Tibial artery (tissue), 4 donors: ENCODE measurements around the gene VPS18.

Source experiments
- DNase-seq, 2 donors: peaks; one replicate each; pipeline ENCODE4 v3.0.0-alpha.2; 2019
- H3K27ac ChIP-seq, 2 donors: fragments of 200-600 bp; sonication (generic) in 1 of 2; 1 replicate in 1 of 2; 2 replicates in 1 of 2; pipeline ENCODE4 v1.5.1; 2018 to 2019; ENCODE audit warnings: mild to moderate bottlenecking in 1 of 2
- H3K27me3 ChIP-seq, 2 donors: fragments of 200-600 bp; sonication (generic) in 1 of 2; one replicate each; pipeline versions ENCODE4 v1.5.1 to v1.6.0; 2016 to 2019
- H3K36me3 ChIP-seq, 3 donors: fragments of 200-600 bp; sonication (generic) in 2 of 3; one replicate each; pipeline ENCODE4 v1.5.1; 2016 to 2019; ENCODE audit warnings: mild to moderate bottlenecking in 2 of 3
- H3K4me1 ChIP-seq, 4 donors: fragments of 200-600 bp; sonication (generic) in 2 of 4; 1 replicate in 3 of 4; 2 replicates in 1 of 4; pipeline ENCODE4 v1.5.1; 2016 to 2019
- H3K4me3 ChIP-seq, 2 donors: fragments of 200-600 bp; sonication (generic) in 1 of 2; 1 replicate in 1 of 2; 2 replicates in 1 of 2; pipeline ENCODE4 v1.5.1; 2018 to 2019; ENCODE audit warnings: mild to moderate bottlenecking in 2 of 2
- H3K9me3 ChIP-seq, 3 donors: fragments of 200-600 bp; sonication (generic) in 1 of 3; one replicate each; pipeline ENCODE4 v1.5.1; 2016 to 2019
- intact Hi-C: fragments of 100-400 bp; cut with DNase I; formaldehyde crosslinking; loops from one replicate; pipeline ENCODE4 v1.15.0; 2023; ENCODE audit warnings: low total_unique reads
- TF ChIP-seq, protein P1 (sequence below), 2 experiments: fragments of 200-600 bp in 1 of 2; fragments of 450-650 bp in 1 of 2; IDR thresholded peaks; one replicate each; pipeline ENCODE4 v1.5.1; 2017 to 2019; ENCODE audit warnings: antibody characterized with exemption in 2 of 2, mild to moderate bottlenecking in 1 of 2, moderate library complexity in 1 of 2

The VPS18 gene

DNA sequence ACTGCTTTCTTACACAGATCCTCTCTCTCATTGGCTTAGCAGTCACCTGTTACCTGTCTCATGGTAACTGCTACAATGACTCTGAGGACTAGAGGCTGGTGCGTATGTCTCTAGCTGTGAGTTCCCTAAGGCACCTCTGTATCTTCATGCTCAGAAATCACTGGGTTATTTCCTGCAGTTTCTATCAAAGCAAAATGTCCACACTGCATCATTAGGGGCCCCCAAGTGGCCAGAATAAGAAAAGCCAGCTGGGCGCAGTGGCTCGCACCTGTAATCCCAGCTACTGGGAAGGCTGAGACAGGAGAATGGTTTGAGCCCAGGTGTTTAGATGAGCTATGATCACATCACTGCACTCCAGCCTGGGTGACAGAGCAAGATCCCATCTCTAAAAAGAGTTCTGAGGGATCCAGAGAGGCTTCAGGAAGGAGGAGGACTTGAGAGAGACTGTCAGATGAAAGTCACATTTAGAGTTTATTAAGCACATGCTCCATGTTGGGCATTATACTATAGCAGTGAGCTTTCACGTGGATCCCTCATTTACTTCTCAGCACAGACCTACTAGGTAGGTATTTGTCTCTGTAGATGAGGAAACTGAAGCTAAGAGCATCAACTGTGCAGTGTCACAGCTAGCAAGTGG is 2.3 kb upstream of the VPS18 start:
- Histone ChIP-seq H3K27ac (no peak overlapping the region), H3K27me3 (no peaks in the 10 kb centered on the region), H3K4me3 (no peak overlapping the region), H3K36me3 (peaks cover 0 to 12% (median 6%) of the 10 kb centered on the region in 3 donors), H3K4me1 (peaks cover 0 to 30% (median 18%) of the 10 kb centered on the region in 4 donors), H3K9me3 (no peaks in the 10 kb centered on the region)
- intact Hi-C loops = loop anchor here (1.0 to 5.0 kb wide), 2 partner anchors 32 to 125 kb away; partner anchors contain the start of gene C15orf62
- no peak for DNase-seq
- TF ChIP-seq, protein P1, sequence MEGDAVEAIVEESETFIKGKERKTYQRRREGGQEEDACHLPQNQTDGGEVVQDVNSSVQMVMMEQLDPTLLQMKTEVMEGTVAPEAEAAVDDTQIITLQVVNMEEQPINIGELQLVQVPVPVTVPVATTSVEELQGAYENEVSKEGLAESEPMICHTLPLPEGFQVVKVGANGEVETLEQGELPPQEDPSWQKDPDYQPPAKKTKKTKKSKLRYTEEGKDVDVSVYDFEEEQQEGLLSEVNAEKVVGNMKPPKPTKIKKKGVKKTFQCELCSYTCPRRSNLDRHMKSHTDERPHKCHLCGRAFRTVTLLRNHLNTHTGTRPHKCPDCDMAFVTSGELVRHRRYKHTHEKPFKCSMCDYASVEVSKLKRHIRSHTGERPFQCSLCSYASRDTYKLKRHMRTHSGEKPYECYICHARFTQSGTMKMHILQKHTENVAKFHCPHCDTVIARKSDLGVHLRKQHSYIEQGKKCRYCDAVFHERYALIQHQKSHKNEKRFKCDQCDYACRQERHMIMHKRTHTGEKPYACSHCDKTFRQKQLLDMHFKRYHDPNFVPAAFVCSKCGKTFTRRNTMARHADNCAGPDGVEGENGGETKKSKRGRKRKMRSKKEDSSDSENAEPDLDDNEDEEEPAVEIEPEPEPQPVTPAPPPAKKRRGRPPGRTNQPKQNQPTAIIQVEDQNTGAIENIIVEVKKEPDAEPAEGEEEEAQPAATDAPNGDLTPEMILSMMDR (IDR thresholded peaks at IDR 0.05) = peak; percentile 44 to 51

DNA sequence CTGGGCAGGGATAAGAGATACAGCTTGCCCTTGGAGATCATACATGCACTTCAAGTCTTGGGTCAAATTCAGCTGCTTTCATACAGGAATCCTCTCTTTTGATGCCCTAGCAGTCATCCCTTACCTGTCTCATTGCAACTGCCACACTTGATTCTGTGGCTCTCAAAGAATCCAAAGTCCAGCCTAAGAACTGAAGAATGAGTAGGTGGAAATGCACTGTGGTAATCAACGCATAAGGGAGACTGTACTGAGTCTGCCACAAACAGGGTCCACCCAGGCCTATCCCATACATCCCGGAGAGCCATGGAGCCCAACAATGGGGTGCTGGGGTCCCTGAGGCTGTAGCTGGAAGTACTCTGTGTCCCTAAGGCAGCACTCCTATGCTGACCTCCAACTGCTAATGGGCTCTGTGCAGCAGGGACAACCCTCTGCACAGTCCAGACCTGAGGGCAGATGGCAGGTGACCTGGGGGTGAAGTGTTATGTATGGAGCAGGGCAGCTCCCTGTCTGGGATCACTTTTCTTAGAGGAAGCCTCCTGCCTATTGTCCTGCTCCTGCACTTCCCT is 1.7 kb upstream of the VPS18 start:
- Histone ChIP-seq H3K9me3 (no peaks in the 10 kb centered on the region), H3K27me3 (no peaks in the 10 kb centered on the region), H3K36me3 (peaks cover 0 to 17% (median 6%) of the 10 kb centered on the region in 3 donors), H3K27ac (no peak overlapping the region), H3K4me3 (no peak overlapping the region), H3K4me1 (peaks cover 0 to 30% (median 18%) of the 10 kb centered on the region in 4 donors)
- TF ChIP-seq, protein P1 (IDR thresholded peaks at IDR 0.05) = no peak
- intact Hi-C loops = loop anchor here (1.0 to 5.0 kb wide), 2 partner anchors 32 to 125 kb away; partner anchors contain the start of gene C15orf62
- DNase-seq = no peak

DNA sequence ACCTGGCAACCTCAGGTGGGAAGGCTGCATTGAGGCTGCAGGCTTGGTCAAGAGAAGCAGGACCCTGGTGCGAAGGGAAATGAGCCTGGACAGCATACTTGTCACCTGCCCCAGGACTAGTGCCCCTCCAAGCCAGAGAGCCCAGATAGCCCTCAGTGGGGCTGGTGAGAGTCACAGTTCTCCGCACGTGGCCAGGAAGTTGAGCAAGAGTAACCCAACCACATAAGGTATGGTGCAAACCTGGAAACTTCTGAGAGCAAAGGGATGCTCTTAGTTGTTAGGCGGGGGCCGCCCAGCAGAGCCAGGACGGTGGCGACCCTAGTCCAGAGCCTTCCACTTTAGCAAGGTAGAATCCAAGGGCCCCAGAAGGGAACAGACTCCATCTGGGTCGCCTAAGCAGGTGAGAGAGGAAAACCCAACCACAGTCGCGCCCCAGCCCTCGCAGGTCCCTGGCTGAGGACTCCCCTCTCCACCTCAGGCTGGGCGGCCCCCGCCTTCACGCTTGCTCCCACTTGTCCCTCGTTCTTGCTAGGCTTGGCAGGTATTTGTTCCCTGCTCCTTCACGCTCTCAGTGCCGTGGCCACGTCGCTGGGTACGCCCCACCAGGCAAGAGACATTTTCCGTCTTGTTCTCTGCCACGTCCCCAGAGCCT is 1.1 kb upstream of the VPS18 start:
- Histone ChIP-seq H3K27me3 (no peaks in the 10 kb centered on the region), H3K9me3 (no peaks in the 10 kb centered on the region), H3K27ac (peak overlapping the region; percentile 87 to 92), H3K4me3 (peak overlapping the region; percentile 74 to 80), H3K4me1 (peaks cover 0 to 30% (median 18%) of the 10 kb centered on the region in 4 donors), H3K36me3 (peaks cover 0 to 23% (median 6%) of the 10 kb centered on the region in 3 donors)
- intact Hi-C loops = loop anchor here (5.0 kb wide), 1 partner anchor 126 kb away; the partner anchor contains the start of gene C15orf62
- DNase-seq = no peak
- TF ChIP-seq, protein P1 (IDR thresholded peaks at IDR 0.05) = no peak

DNA sequence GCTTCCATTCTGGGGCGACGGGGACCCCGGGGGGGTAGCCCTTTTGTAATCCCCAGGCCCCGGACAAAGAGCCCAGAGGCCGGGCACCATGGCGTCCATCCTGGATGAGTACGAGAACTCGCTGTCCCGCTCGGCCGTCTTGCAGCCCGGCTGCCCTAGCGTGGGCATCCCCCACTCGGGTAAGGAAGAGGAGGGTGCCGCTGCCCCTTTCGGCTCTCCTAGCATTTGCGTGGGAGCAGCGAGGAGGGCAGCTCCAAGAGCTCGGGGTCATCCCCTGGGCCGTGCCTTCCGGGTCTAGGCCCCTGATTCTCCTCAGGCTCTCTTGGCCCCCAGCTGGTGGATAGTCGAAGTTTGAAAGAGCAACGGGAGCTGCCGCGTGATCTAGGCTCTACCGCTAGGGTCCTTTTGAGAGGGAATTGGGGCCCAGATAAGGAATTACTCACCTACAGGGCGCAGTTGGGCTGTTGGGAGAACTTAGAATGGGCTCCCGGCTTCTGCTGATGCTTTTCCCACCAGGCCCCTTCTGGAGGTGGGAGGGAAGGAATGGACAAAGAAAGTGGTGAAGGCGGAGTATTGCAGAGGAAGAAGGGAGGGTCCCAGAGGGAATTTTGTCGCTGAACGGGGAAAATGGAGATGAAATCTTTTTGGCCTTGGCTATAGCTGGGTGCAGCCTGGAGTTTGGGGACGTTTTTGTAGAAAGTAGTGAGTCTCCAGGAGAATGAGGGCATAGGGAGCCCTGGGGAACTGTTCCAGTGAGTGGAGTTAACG is 615 bp downstream of the VPS18 start:
- Histone ChIP-seq H3K27me3 (no peaks in the 10 kb centered on the region), H3K27ac (peak overlapping the region; percentile 87 to 92), H3K9me3 (no peaks in the 10 kb centered on the region), H3K4me3 (peak overlapping the region; percentile 74 to 80), H3K4me1 (peaks cover 0 to 30% (median 18%) of the 10 kb centered on the region in 4 donors), H3K36me3 (peaks cover 15 to 40% (median 21%) of the 10 kb centered on the region in 3 donors)
- TF ChIP-seq, protein P1 (IDR thresholded peaks at IDR 0.05) = peak; percentile 31 to 46
- intact Hi-C loops = loop anchor here (5.0 kb wide), 1 partner anchor 128 kb away; the partner anchor contains the start of gene C15orf62
- peak in 1 of 2 donors; percentile 45 for DNase-seq
